Prostate gland (tissue), 2 donors: ENCODE data around the gene GPD1. TPM values are rescaled to one million over a fixed set of nuclear protein-coding genes. Genes with fewer than 3 reads are reported as not detected.

Source experiments
- DNase-seq: peaks from one replicate; pipeline ENCODE4 v3.0.0-alpha.2; 2019; ENCODE audit warnings: low spot score
- H3K27ac ChIP-seq, 2 donors: fragments of 200-600 bp; sonication (generic); 2 replicates each; pipeline ENCODE4 v1.5.1; 2017 to 2019
- H3K27me3 ChIP-seq: fragments of 200-600 bp; sonication (generic); replicated peaks from 2 replicates; pipeline ENCODE4 v1.5.1; 2019; ENCODE audit not compliant: insufficient read depth
- H3K36me3 ChIP-seq, 2 donors: fragments of 200-600 bp; sonication (generic); 1 replicate in 1 of 2; 2 replicates in 1 of 2; pipeline versions ENCODE4 v1.5.1 to v1.8.1; 2017 to 2019
- H3K4me1 ChIP-seq: fragments of 200-600 bp; sonication (generic); replicated peaks from 2 replicates; pipeline ENCODE4 v1.5.1; 2019
- H3K4me3 ChIP-seq, 2 donors: fragments of 200-600 bp; sonication (generic); 2 replicates each; pipeline ENCODE4 v1.5.1; 2017 to 2019
- H3K9me3 ChIP-seq: fragments of 200-600 bp; sonication (generic); 2 replicates; pipeline ENCODE4 v1.5.1; 2017
- CTCF ChIP-seq, 4 experiments: fragments of 200-600 bp in 2 of 4; fragments of 450-650 bp in 2 of 4; sonication (generic) in 2 of 4; IDR thresholded peaks; 1 replicate in 3 of 4; 2 replicates in 1 of 4; pipeline ENCODE4 v1.5.1; 2016 to 2019; ENCODE audit warnings: antibody characterized with exemption in 4 of 4, mild to moderate bottlenecking in 2 of 4, moderate library complexity in 2 of 4
- POLR2A ChIP-seq: fragments of 450-650 bp; IDR thresholded peaks from one replicate; pipeline ENCODE4 v1.6.1; 2016; ENCODE audit warnings: antibody characterized with exemption, mild to moderate bottlenecking
- POLR2AphosphoS5 ChIP-seq: sonication (generic); formaldehyde crosslinking; IDR thresholded peaks from one replicate; pipeline ENCODE4 v1.6.1; 2017; ENCODE audit warnings: antibody characterized with exemption
- WGBS: methylation state at CpG from one replicate; pipeline ENCODE4 v1.1.5; 2018; 5-methylcytosine and 5-hydroxymethylcytosine counted together
- intact Hi-C: fragments of 100-400 bp; cut with DNase I; formaldehyde crosslinking; loops from one replicate; pipeline ENCODE4 v1.14.2; 2022
- total RNA-seq, 2 donors: library from RNA; depleted of rRNA; stranded (reverse); fragments of >200 nt; gene quantifications; one replicate each; pipeline ENCODE4 v1.1.0, GENCODE V29; 2016

GPD1 gene
- total RNA-seq, 2 donors from 2014 or later, result 0.27 to 3.4 TPM

GRCh38 chr12:50101663-50102062, 2.1 kb upstream of the GPD1 start:
- TF ChIP-seq CTCF (IDR thresholded peaks at IDR 0.05), result peak in 1 of 4 experiments; percentile 31
- no peak for TF ChIP-seq POLR2A
- peaks cover 7 to 14% of the 10 kb centered on the region in 2 donors for H3K36me3 ChIP-seq
- intact Hi-C loops, result loop anchor here (10.0 kb wide), 1 partner anchor 213 kb away; no protein-coding TSS in a partner anchor

GRCh38 chr12:50102131-50102531, 1.7 kb upstream of the GPD1 start:
- Histone ChIP-seq H3K27me3 (no peaks in the 10 kb centered on the region), H3K27ac (no peak overlapping the region), H3K4me3 (no peak overlapping the region), H3K4me1 (peaks cover 5% of the 10 kb centered on the region), H3K36me3 (peaks cover 3 to 10% of the 10 kb centered on the region in 2 donors), H3K9me3 (no peaks in the 10 kb centered on the region)
- WGBS, result 79% methylated on average over 2 of the region's 2 CpGs
- DNase-seq, result no peak
- intact Hi-C loops, result loop anchor here (10.0 kb wide), 1 partner anchor 213 kb away; no protein-coding TSS in a partner anchor
- no peak for TF ChIP-seq POLR2A
- no peak for TF ChIP-seq CTCF (IDR thresholded peaks at IDR 0.05)
- no peak for TF ChIP-seq POLR2AphosphoS5

More at GRCh38 chr12:50101663-50102062, 2.1 kb upstream of the GPD1 start:
- peaks cover 5% of the 10 kb centered on the region for H3K4me1 ChIP-seq
- H3K27ac ChIP-seq, result no peak overlapping the region
- no peaks in the 10 kb centered on the region for H3K27me3 ChIP-seq
- no peak for DNase-seq
- no peak overlapping the region for H3K4me3 ChIP-seq
- no peaks in the 10 kb centered on the region for H3K9me3 ChIP-seq
- WGBS, result 75% methylated on average over 3 of the region's 3 CpGs

GRCh38 chr12:50102646-50103309, 1.0 kb upstream of the GPD1 start:
- H3K4me3 ChIP-seq, result no peak overlapping the region
- H3K27ac ChIP-seq, result no peak overlapping the region
- peaks cover 5% of the 10 kb centered on the region for H3K4me1 ChIP-seq
- H3K9me3 ChIP-seq, result no peaks in the 10 kb centered on the region
- DNase-seq, result no peak
- intact Hi-C loops, result loop anchor here (10.0 kb wide), 1 partner anchor 212 kb away; no protein-coding TSS in a partner anchor
- H3K27me3 ChIP-seq, result no peaks in the 10 kb centered on the region
- H3K36me3 ChIP-seq, result peaks cover 3 to 10% of the 10 kb centered on the region in 2 donors
- 82% methylated on average over 8 of the region's 8 CpGs for WGBS
- no peak for TF ChIP-seq POLR2AphosphoS5
- no peak for TF ChIP-seq POLR2A
- TF ChIP-seq CTCF (IDR thresholded peaks at IDR 0.05), result no peak

- Histone ChIP-seq H3K36me3 (peaks cover 0 to 10% of the 10 kb centered on the region in 2 donors), H3K27me3 (no peaks in the 10 kb centered on the region), H3K27ac (no peak overlapping the region), H3K9me3 (no peaks in the 10 kb centered on the region), H3K4me1 (peaks cover 5% of the 10 kb centered on the region), H3K4me3 (no peak overlapping the region)
- TF ChIP-seq POLR2A (no peak), CTCF (IDR thresholded peaks at IDR 0.05) (no peak), POLR2AphosphoS5 (no peak)
- WGBS, result 94% methylated on average over 2 of the region's 2 CpGs
- intact Hi-C loops, result loop anchor here (10.0 kb wide), 1 partner anchor 211 kb away; no protein-coding TSS in a partner anchor
- no peak for DNase-seq
These were observed 457 bp upstream of the GPD1 start for GRCh38 chr12:50103351-50103750.
